ENCODE results near the gene ANKRD55.
A peak's percentile ranks its signal among the peaks of the same experiment; 100 is the strongest.
"Not testable (repeated sequence)": the region's sequence is repeated elsewhere in the genome, so short reads cannot be mapped to it uniquely, and the experiment has no call there.

Gene ANKRD55

DNA sequence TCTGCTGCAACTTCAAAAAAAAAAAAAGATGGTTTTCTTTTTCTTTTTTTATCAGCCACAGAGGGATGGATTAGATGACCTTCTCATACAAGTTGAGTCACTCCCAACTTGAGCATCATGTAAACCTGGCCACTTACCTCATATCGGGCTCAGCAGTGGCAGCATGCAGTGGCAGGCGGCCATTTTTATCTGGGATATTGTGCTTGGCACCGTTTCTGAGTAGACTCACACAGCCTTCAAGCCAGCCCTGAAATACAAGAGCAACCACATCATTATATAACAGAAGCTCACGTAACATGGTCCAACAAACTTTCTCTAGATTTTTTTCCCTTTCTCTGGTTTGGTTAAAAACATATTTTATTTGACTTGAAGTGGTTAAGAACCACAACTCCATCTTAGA is 62.6 kb downstream of the ANKRD55 start:
- Mint-ChIP-seq H3K9me3 (no peaks in the 10 kb centered on the region), H3K36me3 (no peaks in the 10 kb centered on the region), H3K4me3 (no peak overlapping the region), H3K27ac (no peak overlapping the region), H3K4me1 (peaks cover 6% of the 10 kb centered on the region)
- ATAC-seq: no peak
- no peak for DNase-seq (ENCODE audit: low spot score in 2 of 2)

- Mint-ChIP-seq H3K9me3 (no peaks in the 10 kb centered on the region), H3K36me3 (no peaks in the 10 kb centered on the region), H3K4me3 (no peak overlapping the region), H3K4me1 (peaks cover 6% of the 10 kb centered on the region), H3K27ac (no peak overlapping the region)
- DNase-seq (ENCODE audit: low spot score in 2 of 2): no peak
- ATAC-seq: no peak
Measured at GRCh38 chr5:56169949-56170348, 63.2 kb downstream of the ANKRD55 start.

- Mint-ChIP-seq H3K4me1 (peaks cover 6% of the 10 kb centered on the region), H3K27ac (no peak overlapping the region), H3K36me3 (no peaks in the 10 kb centered on the region), H3K4me3 (no peak overlapping the region), H3K9me3 (no peaks in the 10 kb centered on the region)
- no peak for ATAC-seq
- DNase-seq (ENCODE audit: low spot score in 2 of 2): no peak
Measured at GRCh38 chr5:56169281-56169680, 63.8 kb downstream of the ANKRD55 start.

GRCh38 chr5:56168066-56168478 is 65.1 kb downstream of the ANKRD55 start:
- no peaks in the 10 kb centered on the region for H3K36me3 Mint-ChIP-seq
- ATAC-seq (peak; percentile 89), DNase-seq (ENCODE audit: low spot score in 2 of 2) (no peak)
- H3K4me1 Mint-ChIP-seq: peaks cover 6% of the 10 kb centered on the region
- no peak overlapping the region for H3K27ac Mint-ChIP-seq
- H3K4me3 Mint-ChIP-seq: no peak overlapping the region
- H3K9me3 Mint-ChIP-seq: no peaks in the 10 kb centered on the region

- ATAC-seq (no peak), DNase-seq (ENCODE audit: low spot score in 2 of 2) (no peak)
- Mint-ChIP-seq H3K9me3 (no peaks in the 10 kb centered on the region), H3K27ac (no peak overlapping the region), H3K36me3 (no peaks in the 10 kb centered on the region), H3K4me1 (peaks cover 6% of the 10 kb centered on the region), H3K4me3 (no peak overlapping the region)
Measured at GRCh38 chr5:56167519-56167918, 65.6 kb downstream of the ANKRD55 start.

DNA sequence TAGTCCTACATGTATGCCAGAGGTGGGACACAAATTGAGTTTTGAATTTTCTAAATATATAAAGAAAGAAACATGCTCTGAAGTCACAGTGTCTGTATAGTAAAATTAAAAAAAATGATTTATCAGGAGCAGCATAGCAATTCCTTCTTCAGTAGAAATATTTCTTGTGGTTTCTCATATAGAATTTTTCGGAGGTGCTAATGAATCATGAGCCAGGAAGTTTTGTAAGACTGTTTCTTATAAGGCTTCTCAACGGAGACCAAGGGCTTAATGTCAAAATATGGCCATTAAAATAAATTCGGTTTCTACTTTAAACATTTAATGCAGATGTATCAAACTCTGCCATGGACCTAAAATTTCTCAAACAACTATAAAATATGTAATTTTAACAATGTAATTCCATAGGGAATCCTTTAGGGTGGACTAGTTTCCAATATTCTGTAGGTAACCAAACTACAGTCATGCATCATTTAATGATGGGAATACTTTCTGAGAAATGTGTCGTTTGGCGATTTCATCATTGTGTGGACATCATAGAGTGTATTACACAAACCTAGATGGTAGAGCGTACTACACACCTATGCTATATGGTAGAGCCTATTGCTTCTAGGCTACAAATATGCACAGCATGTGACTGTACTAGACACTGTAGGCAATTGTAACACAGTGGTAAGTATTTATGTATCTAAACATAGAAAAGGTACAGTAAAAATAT is 66.3 kb downstream of the ANKRD55 start:
- Mint-ChIP-seq H3K9me3 (no peaks in the 10 kb centered on the region), H3K27ac (no peak overlapping the region), H3K36me3 (no peaks in the 10 kb centered on the region), H3K4me1 (peaks cover 10% of the 10 kb centered on the region), H3K4me3 (no peak overlapping the region)
- no peak for ATAC-seq
- DNase-seq (ENCODE audit: low spot score in 2 of 2): no peak

GRCh38 chr5:56164376-56164775 is 68.8 kb downstream of the ANKRD55 start:
- Mint-ChIP-seq H3K9me3 (no peaks in the 10 kb centered on the region), H3K4me3 (no peak overlapping the region), H3K36me3 (no peaks in the 10 kb centered on the region), H3K27ac (no peak overlapping the region), H3K4me1 (peaks cover 11% of the 10 kb centered on the region)
- DNase-seq (ENCODE audit: low spot score in 2 of 2) (no peak), ATAC-seq (no peak)

- ATAC-seq (no peak), DNase-seq (ENCODE audit: low spot score in 2 of 2) (no peak)
- H3K4me1 Mint-ChIP-seq: peaks cover 14% of the 10 kb centered on the region
- H3K36me3 Mint-ChIP-seq: no peaks in the 10 kb centered on the region
- no peak overlapping the region for H3K4me3 Mint-ChIP-seq
- no peak overlapping the region for H3K27ac Mint-ChIP-seq
- no peaks in the 10 kb centered on the region for H3K9me3 Mint-ChIP-seq
Measured at GRCh38 chr5:56161927-56162326, 71.2 kb downstream of the ANKRD55 start.

DNA sequence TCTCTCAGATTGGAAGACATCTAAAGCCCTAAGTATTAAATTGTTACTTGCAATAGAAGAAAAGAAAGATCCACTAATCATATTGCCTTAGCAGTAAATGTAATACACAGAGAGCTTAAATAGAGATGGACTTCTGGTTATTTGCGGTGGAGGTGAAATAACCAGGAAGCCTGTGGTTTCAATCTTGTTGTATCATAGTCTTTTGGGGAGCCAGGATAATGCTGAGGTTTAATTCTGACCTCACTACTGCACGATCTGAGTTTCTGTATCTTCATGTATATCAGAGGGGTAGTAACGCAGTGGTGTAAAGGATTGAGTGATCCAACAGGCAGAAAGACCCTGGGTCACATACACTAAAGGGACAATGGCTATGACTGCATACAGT is 71.7 kb downstream of the ANKRD55 start:
- Mint-ChIP-seq H3K9me3 (no peaks in the 10 kb centered on the region), H3K4me1 (peaks cover 19% of the 10 kb centered on the region), H3K27ac (no peak overlapping the region), H3K36me3 (no peaks in the 10 kb centered on the region), H3K4me3 (no peak overlapping the region)
- no peak for DNase-seq (ENCODE audit: low spot score in 2 of 2)
- no peak for ATAC-seq

DNA sequence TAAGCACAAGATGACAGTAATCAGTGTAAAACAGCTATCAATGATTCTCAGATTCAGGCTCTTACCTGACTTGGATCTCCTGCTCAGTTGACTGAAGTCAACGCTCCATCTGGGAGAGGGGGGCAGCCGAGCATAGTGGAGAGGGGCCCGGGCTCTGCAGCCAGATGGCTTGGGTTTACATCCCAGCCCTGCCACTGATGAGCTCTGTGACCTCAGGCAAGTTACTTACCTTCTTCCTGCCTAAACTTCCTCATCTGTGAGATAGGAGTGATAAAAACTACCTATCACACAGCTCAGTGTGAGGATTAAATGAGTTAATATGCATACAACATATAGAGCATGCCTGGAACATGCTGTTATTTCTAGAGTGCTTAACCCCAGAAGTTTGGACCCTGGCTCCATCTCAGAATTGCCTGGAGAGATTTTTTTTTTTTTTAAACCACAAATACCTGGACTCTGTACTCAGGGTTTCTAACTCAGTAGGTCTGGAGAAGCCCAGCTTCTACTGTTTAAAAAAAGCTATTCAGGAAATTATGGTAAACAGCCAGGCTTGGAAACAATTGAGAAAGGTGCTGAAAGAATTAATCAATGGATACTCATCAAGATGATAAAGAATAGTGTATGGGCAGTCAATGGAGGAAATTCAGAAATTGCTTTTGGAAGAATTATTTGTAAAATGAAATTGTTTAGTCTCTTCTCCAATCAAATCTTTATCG is 72.2 kb downstream of the ANKRD55 start:
- Mint-ChIP-seq H3K27ac (no peak overlapping the region), H3K9me3 (no peaks in the 10 kb centered on the region), H3K4me3 (no peak overlapping the region), H3K36me3 (no peaks in the 10 kb centered on the region), H3K4me1 (peaks cover 19% of the 10 kb centered on the region)
- ATAC-seq (no peak), DNase-seq (ENCODE audit: low spot score in 2 of 2) (no peak)

DNA sequence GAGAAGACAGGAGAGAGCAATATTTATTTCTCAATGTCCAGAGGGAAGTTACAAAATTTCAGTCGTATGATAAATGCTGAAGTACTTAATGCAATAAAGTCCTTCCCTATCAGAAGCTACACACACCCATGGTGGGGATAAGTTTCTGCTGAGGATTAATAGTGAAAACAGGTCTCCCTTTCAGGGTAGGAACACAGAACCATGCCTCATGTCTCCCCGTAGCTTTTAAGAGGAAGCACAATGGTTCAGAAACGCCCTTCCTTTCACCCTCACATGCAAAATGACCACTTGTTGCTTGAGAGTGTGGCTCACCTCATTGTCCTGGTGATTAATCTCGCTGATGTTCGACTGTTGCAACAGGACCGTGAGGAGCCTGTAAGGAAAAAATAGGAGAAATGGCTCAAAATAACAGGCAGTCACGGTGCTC is 73.6 kb downstream of the ANKRD55 start:
- H3K36me3 Mint-ChIP-seq: no peaks in the 10 kb centered on the region

GRCh38 chr5:56158331-56158960 is 74.7 kb downstream of the ANKRD55 start:
- no peak overlapping the region for H3K4me3 Mint-ChIP-seq
- peaks cover 22% of the 10 kb centered on the region for H3K4me1 Mint-ChIP-seq
- H3K9me3 Mint-ChIP-seq: no peaks in the 10 kb centered on the region
- no peak overlapping the region for H3K27ac Mint-ChIP-seq
- ATAC-seq (no peak), DNase-seq (ENCODE audit: low spot score in 2 of 2) (peak in 1 of 2 donors; percentile 6)
- H3K36me3 Mint-ChIP-seq: no peaks in the 10 kb centered on the region

More for the DNA sequence above, 73.6 kb downstream of the ANKRD55 start:
- Mint-ChIP-seq H3K27ac (no peak overlapping the region), H3K4me3 (no peak overlapping the region), H3K9me3 (no peaks in the 10 kb centered on the region), H3K4me1 (peaks cover 20% of the 10 kb centered on the region)
- no peak for DNase-seq (ENCODE audit: low spot score in 2 of 2)
- ATAC-seq: no peak

DNA sequence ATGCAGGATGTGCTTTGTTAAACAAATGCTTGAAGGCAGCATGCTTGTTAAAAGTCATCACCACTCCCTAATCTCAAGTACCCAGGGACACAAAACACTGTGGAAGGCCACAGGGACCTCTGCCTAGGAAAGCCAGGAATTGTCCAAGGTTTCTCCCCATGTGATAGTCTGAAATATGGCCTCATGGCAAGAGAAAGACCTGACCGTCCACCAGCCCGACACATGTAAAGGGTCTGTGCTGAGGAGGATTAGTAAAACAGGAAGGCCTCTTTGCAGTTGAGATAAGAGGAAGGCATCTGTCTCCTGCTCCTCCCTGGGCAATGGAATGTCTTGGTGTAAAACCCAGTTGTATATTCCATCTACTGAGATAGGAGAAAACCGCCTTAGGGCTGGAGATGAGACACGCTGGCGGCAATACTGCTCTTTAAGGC is 75.9 kb downstream of the ANKRD55 start:
- H3K27ac Mint-ChIP-seq, ATAC-seq, H3K36me3 Mint-ChIP-seq, H3K9me3 Mint-ChIP-seq, H3K4me3 Mint-ChIP-seq: not testable (repeated sequence)
- DNase-seq (ENCODE audit: low spot score in 2 of 2): peak in 1 of 2 donors; percentile 43
- peaks cover 34% of the 10 kb centered on the region for H3K4me1 Mint-ChIP-seq

DNA sequence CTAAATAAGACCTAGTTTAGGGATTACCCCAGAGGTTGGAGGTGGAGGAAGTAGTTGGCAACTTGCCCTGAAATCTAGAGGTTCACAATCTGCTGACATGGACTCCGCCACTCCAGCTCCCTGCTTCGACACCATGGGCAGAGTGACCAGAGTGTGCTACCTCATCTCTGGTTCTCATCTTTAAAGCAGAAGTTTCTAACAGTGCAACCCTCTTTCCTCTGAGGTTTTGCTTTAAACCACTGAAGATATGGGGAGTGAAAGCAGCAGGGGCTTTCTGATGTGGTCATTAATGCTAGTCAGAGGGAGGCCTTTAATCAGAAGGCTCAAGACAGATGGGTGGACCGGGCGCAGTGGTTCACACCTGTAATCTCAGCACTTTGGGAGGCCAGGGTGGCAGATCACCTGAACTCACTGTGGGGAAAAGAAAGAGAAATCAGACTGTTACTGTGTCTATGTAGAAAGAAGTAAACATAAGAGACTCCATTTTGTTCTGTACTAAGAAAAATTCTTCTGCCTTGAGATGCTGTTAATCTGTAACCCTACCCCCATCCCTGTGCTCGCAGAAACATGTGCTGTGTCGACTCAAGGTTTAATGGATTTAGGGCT is 76.4 kb downstream of the ANKRD55 start:
- not testable (repeated sequence) for H3K9me3 Mint-ChIP-seq, H3K36me3 Mint-ChIP-seq, H3K27ac Mint-ChIP-seq, H3K4me3 Mint-ChIP-seq
- ATAC-seq (peak; percentile 75), DNase-seq (ENCODE audit: low spot score in 2 of 2) (peak in 1 of 2 donors; percentile 53)
- H3K4me1 Mint-ChIP-seq: peaks cover 29% of the 10 kb centered on the region

GRCh38 chr5:56155992-56156584 is 77.0 kb downstream of the ANKRD55 start:
- peaks cover 29% of the 10 kb centered on the region for H3K4me1 Mint-ChIP-seq
- H3K36me3 Mint-ChIP-seq: no peaks in the 10 kb centered on the region
- ATAC-seq: no peak
- DNase-seq (ENCODE audit: low spot score in 2 of 2): peak in 1 of 2 donors; percentile 47
- H3K4me3 Mint-ChIP-seq: no peak overlapping the region
- H3K27ac Mint-ChIP-seq: no peak overlapping the region
- H3K9me3 Mint-ChIP-seq: no peaks in the 10 kb centered on the region

Data from stimulated activated effector memory CD8-positive, alpha-beta T cell treated with anti-CD3 and anti-CD28 coated beads, Interleukin-12 subunit alpha, Interleukin-12 subunit beta, amount 100 ng/mL, for 72 hours (primary cell).